ENCODE results near the gene FAM200C.

Gene FAM200C

GRCh38 chr5:160421625-160422258 lies 21.9 kb upstream of the FAM200C start, which contains the start of gene PTTG1:
TSS of gene PTTG1 (plus strand) at chr5:160421855. CDS start at chr5:160422313, 458 bp downstream.
- peaks cover 47% of the 10 kb centered on the region for H3K36me3 ChIP-seq (ENCODE audit: low read depth)
- H3K4me1 ChIP-seq (ENCODE audit: insufficient read depth, poor library complexity, severe bottlenecking), result peaks cover 43% of the 10 kb centered on the region
- no peak for TF ChIP-seq CTCF (IDR thresholded peaks at IDR 0.05; ENCODE audit: poor library complexity, severe bottlenecking)
- DNase-seq (ENCODE audit: low spot score), result peak; percentile 98
- H3K4me3 ChIP-seq (ENCODE audit: severe bottlenecking), result peak within 1 kb of the TSS; percentile 67
- H3K27me3 ChIP-seq (ENCODE audit: insufficient read depth, poor library complexity, severe bottlenecking), result no peaks in the 10 kb centered on the region
- no peaks in the 10 kb centered on the region for H3K9me3 ChIP-seq (ENCODE audit: severe bottlenecking)
- peak; percentile 84 for ATAC-seq (ENCODE audit: low read depth)
- peak within 1 kb of the TSS; percentile 62 for H3K27ac ChIP-seq (ENCODE audit: poor library complexity, severe bottlenecking)

DNA sequence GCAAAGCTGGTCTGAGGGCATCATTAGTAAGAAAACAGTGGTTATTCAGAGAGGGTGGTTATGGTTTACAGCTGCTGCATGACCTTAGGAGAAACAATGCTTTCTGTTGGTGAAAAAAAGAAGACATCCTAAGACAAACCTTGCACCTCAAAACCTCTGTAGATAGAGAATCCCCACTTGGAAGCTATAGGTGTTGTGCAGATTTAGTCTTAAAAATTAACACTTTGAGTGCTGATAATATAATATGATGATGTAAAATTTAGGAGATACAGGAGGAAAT lies 20.4 kb upstream of the FAM200C start:
- DNase-seq (ENCODE audit: low spot score) (no peak), ATAC-seq (ENCODE audit: low read depth) (no peak)
- Histone ChIP-seq H3K27ac (ENCODE audit: poor library complexity, severe bottlenecking) (no peak overlapping the region), H3K36me3 (ENCODE audit: low read depth) (peaks cover 34% of the 10 kb centered on the region), H3K9me3 (ENCODE audit: severe bottlenecking) (no peaks in the 10 kb centered on the region), H3K4me3 (ENCODE audit: severe bottlenecking) (no peak overlapping the region), H3K4me1 (ENCODE audit: insufficient read depth, poor library complexity, severe bottlenecking) (peaks cover 43% of the 10 kb centered on the region), H3K27me3 (ENCODE audit: insufficient read depth, poor library complexity, severe bottlenecking) (no peaks in the 10 kb centered on the region)
- TF ChIP-seq CTCF (IDR thresholded peaks at IDR 0.05; ENCODE audit: poor library complexity, severe bottlenecking), result no peak

DNA sequence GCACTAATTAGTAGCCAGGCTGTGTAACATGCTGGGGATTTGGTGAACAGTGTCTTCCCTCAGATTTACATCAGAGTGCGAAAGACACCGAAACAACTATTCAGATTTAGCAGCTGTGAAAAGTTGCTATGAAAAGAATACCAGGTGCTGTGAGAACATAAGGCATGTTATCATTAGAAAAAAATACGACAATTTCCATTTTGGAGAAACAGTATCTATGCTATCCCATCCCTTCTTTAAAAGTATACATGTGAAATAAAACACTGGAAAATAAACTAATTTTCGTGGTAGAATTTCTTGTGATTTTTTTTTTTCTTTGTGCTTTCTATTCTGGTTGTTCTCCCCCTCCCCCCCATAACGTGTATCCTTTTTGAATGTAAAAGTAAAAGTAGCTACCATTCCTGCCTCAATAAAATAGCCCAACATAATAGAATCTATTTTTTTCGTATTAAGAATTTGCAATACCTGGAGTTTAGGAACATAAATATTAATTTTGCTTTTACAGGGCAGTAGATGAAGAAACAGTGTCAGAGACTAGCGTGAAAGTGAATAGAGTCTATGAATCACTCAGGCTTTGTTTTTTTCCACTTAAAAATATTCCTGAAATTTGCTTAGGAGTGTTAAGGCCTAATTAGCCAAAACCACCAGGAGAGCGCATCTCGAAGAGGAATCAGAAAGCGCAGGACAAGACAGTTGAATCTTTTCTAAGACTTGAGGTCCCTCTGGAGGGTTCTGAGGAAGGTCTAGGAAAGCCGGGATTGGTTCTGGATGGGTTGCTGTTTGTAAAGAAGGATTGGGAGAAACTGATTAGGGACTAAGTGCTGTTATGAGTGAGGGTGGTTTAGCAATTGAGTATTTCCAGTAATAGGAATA lies 19.8 kb upstream of the FAM200C start:
- no peaks in the 10 kb centered on the region for H3K9me3 ChIP-seq (ENCODE audit: severe bottlenecking)
- H3K4me3 ChIP-seq (ENCODE audit: severe bottlenecking), result peak overlapping the region; percentile 75
- no peaks in the 10 kb centered on the region for H3K27me3 ChIP-seq (ENCODE audit: insufficient read depth, poor library complexity, severe bottlenecking)
- peaks cover 34% of the 10 kb centered on the region for H3K36me3 ChIP-seq (ENCODE audit: low read depth)
- TF ChIP-seq CTCF (IDR thresholded peaks at IDR 0.05; ENCODE audit: poor library complexity, severe bottlenecking), result no peak
- H3K4me1 ChIP-seq (ENCODE audit: insufficient read depth, poor library complexity, severe bottlenecking), result peaks cover 41% of the 10 kb centered on the region
- no peak for ATAC-seq (ENCODE audit: low read depth)
- peak overlapping the region; percentile 63 for H3K27ac ChIP-seq (ENCODE audit: poor library complexity, severe bottlenecking)
- no peak for DNase-seq (ENCODE audit: low spot score)

GRCh38 chr5:160418561-160419457 lies 19.0 kb upstream of the FAM200C start, which contains the start of gene SLU7:
TSS of gene SLU7 (minus strand) at chr5:160419081. CDS start at chr5:160415294, 3,787 bp downstream.
- Histone ChIP-seq H3K9me3 (ENCODE audit: severe bottlenecking) (no peaks in the 10 kb centered on the region), H3K27ac (ENCODE audit: poor library complexity, severe bottlenecking) (peak within 1 kb of the TSS; percentile 63), H3K4me3 (ENCODE audit: severe bottlenecking) (peak within 1 kb of the TSS; percentile 75), H3K36me3 (ENCODE audit: low read depth) (peaks cover 34% of the 10 kb centered on the region), H3K27me3 (ENCODE audit: insufficient read depth, poor library complexity, severe bottlenecking) (no peaks in the 10 kb centered on the region), H3K4me1 (ENCODE audit: insufficient read depth, poor library complexity, severe bottlenecking) (peaks cover 32% of the 10 kb centered on the region)
- peak; percentile 96 for DNase-seq (ENCODE audit: low spot score)
- peak; percentile 69 for ATAC-seq (ENCODE audit: low read depth)
- TF ChIP-seq CTCF (IDR thresholded peaks at IDR 0.05; ENCODE audit: poor library complexity, severe bottlenecking), result no peak

Data from RWPE2 (cell line).